ENCODE data around the gene PDS5B.
"Not testable (repeated sequence)": the region's sequence is repeated elsewhere in the genome, so short reads cannot be mapped to it uniquely, and the experiment has no call there.

PDS5B gene

GRCh38 chr13:32790731-32791130 lies 204.5 kb downstream of the PDS5B start:
- no peak for DNase-seq (ENCODE audit: low read depth in 1 of 2, low spot score in 1 of 2)

- peak in 1 of 2 donors; percentile 19 for DNase-seq (ENCODE audit: low read depth in 1 of 2, low spot score in 1 of 2)
Measured at GRCh38 chr13:32791545-32792172, 205.4 kb downstream of the PDS5B start.

- no peak for DNase-seq (ENCODE audit: low read depth in 1 of 2, low spot score in 1 of 2)
Measured at GRCh38 chr13:32796754-32797153, 210.5 kb downstream of the PDS5B start.

GRCh38 chr13:32802159-32802558 lies 215.9 kb downstream of the PDS5B start:
- DNase-seq (ENCODE audit: low read depth in 1 of 2, low spot score in 1 of 2): no peak

- DNase-seq (ENCODE audit: low read depth in 1 of 2, low spot score in 1 of 2): no peak
Measured at GRCh38 chr13:32804673-32805230, 218.5 kb downstream of the PDS5B start.

- no peak for DNase-seq (ENCODE audit: low read depth in 1 of 2, low spot score in 1 of 2)
Measured at GRCh38 chr13:32811297-32811800, 225.1 kb downstream of the PDS5B start.

- DNase-seq (ENCODE audit: low read depth in 1 of 2, low spot score in 1 of 2): no peak
Measured at GRCh38 chr13:32821149-32821688, 235.0 kb downstream of the PDS5B start.

GRCh38 chr13:32822771-32823170 lies 236.5 kb downstream of the PDS5B start:
- no peak for DNase-seq (ENCODE audit: low read depth in 1 of 2, low spot score in 1 of 2)

GRCh38 chr13:32823597-32823996 lies 237.3 kb downstream of the PDS5B start:
- DNase-seq (ENCODE audit: low read depth in 1 of 2, low spot score in 1 of 2): no peak

- no peak for DNase-seq (ENCODE audit: low read depth in 1 of 2, low spot score in 1 of 2)
Measured at GRCh38 chr13:32824061-32824460, 237.8 kb downstream of the PDS5B start.

- DNase-seq (ENCODE audit: low read depth in 1 of 2, low spot score in 1 of 2): no peak
Measured at GRCh38 chr13:32824675-32825074, 238.4 kb downstream of the PDS5B start.

- no peak for DNase-seq (ENCODE audit: low read depth in 1 of 2, low spot score in 1 of 2)
Measured at GRCh38 chr13:32825481-32825880, 239.2 kb downstream of the PDS5B start.

- not testable (repeated sequence) for DNase-seq (ENCODE audit: low read depth in 1 of 2, low spot score in 1 of 2)
Measured at GRCh38 chr13:32826372-32826771, 240.1 kb downstream of the PDS5B start.
